Measurements from ENCODE around the gene MYH14. TPM values are rescaled to one million over a fixed set of nuclear protein-coding genes. Genes with fewer than 3 reads are reported as not detected.

The MYH14 gene
- polyA plus RNA-seq, 1 donor (not counting 4 experiments of a cell fraction or from before 2014, with no cell fraction given), result 0.20 TPM

GRCh38 chr19:50190439-50190891 is 13.0 kb upstream of the MYH14 start:
- H3K4me1 ChIP-seq (ENCODE audit: control insufficient read depth, extremely low read depth, insufficient read depth, low read length), result no peaks in the 10 kb centered on the region
- H3K36me3 ChIP-seq (ENCODE audit: control insufficient read depth in 2 of 2, extremely low read depth in 1 of 2, insufficient read depth in 2 of 2, low read length in 2 of 2), result no peaks in the 10 kb centered on the region
- H3K4me2 ChIP-seq (ENCODE audit: control insufficient read depth, extremely low read depth, insufficient read depth, low read depth, low read length), result no peak overlapping the region
- no peak overlapping the region for H3K27ac ChIP-seq (ENCODE audit: control insufficient read depth, insufficient read depth, low read length)
- TF ChIP-seq EZH2 (IDR thresholded peaks at IDR 0.05; ENCODE audit: low read length) (no peak), CTCF (optimal IDR thresholded peaks at IDR 0.05 in 1 of 3, IDR thresholded peaks at IDR 0.05 in 1 of 3, conservative IDR thresholded peaks at IDR 0.05 in 1 of 3; ENCODE audit: extremely low read depth in 1 of 3, insufficient read depth in 2 of 3, low read length in 3 of 3) (no peak)
- DNase-seq (ENCODE audit: low read depth, low spot score) (no peak), FAIRE-seq (no peak)
- H2AFZ ChIP-seq (ENCODE audit: control insufficient read depth, low read length), result no peak overlapping the region
- H3K9ac ChIP-seq (ENCODE audit: control insufficient read depth, extremely low read depth, insufficient read depth, low read length), result no peak overlapping the region
- no peaks in the 10 kb centered on the region for H3K79me2 ChIP-seq (ENCODE audit: control insufficient read depth, insufficient read depth, low read length)
- no peak overlapping the region for H3K4me3 ChIP-seq (ENCODE audit: control insufficient read depth in 2 of 3, extremely low read depth in 1 of 3, insufficient read depth in 2 of 3, low read depth in 1 of 3, low read length in 3 of 3)
- H3K9me3 ChIP-seq (ENCODE audit: control insufficient read depth, low read depth, low read length), result peaks cover 3% of the 10 kb centered on the region
- dilution Hi-C loops (cut with MboI; ENCODE audit: extremely low pct_ligation_motif_present, low sequenced_read_pairs), result no loop called here
- no peaks in the 10 kb centered on the region for H3K9me1 ChIP-seq (ENCODE audit: control insufficient read depth, extremely low read depth, insufficient read depth, low read length)
- no peaks in the 10 kb centered on the region for H4K20me1 ChIP-seq (ENCODE audit: control insufficient read depth, extremely low read depth, insufficient read depth, low read length)
- no peaks in the 10 kb centered on the region for H3K27me3 ChIP-seq (ENCODE audit: control insufficient read depth, extremely low read depth, insufficient read depth, low read length)

- DNase-seq (ENCODE audit: low read depth, low spot score), result no peak
- Histone ChIP-seq H4K20me1 (ENCODE audit: control insufficient read depth, extremely low read depth, insufficient read depth, low read length) (no peaks in the 10 kb centered on the region), H3K4me2 (ENCODE audit: control insufficient read depth, extremely low read depth, insufficient read depth, low read depth, low read length) (no peak overlapping the region), H3K9ac (ENCODE audit: control insufficient read depth, extremely low read depth, insufficient read depth, low read length) (no peak overlapping the region), H2AFZ (ENCODE audit: control insufficient read depth, low read length) (no peak overlapping the region), H3K36me3 (ENCODE audit: control insufficient read depth in 2 of 2, extremely low read depth in 1 of 2, insufficient read depth in 2 of 2, low read length in 2 of 2) (no peaks in the 10 kb centered on the region), H3K27ac (ENCODE audit: control insufficient read depth, insufficient read depth, low read length) (no peak overlapping the region), H3K9me1 (ENCODE audit: control insufficient read depth, extremely low read depth, insufficient read depth, low read length) (no peaks in the 10 kb centered on the region), H3K79me2 (ENCODE audit: control insufficient read depth, insufficient read depth, low read length) (no peaks in the 10 kb centered on the region), H3K9me3 (ENCODE audit: control insufficient read depth, low read depth, low read length) (peaks cover 3% of the 10 kb centered on the region), H3K4me3 (ENCODE audit: control insufficient read depth in 2 of 3, extremely low read depth in 1 of 3, insufficient read depth in 2 of 3, low read depth in 1 of 3, low read length in 3 of 3) (no peak overlapping the region), H3K27me3 (ENCODE audit: control insufficient read depth, extremely low read depth, insufficient read depth, low read length) (no peaks in the 10 kb centered on the region), H3K4me1 (ENCODE audit: control insufficient read depth, extremely low read depth, insufficient read depth, low read length) (no peaks in the 10 kb centered on the region)
- no peak for FAIRE-seq
- TF ChIP-seq CTCF (optimal IDR thresholded peaks at IDR 0.05 in 1 of 3, IDR thresholded peaks at IDR 0.05 in 1 of 3, conservative IDR thresholded peaks at IDR 0.05 in 1 of 3; ENCODE audit: extremely low read depth in 1 of 3, insufficient read depth in 2 of 3, low read length in 3 of 3) (no peak), EZH2 (IDR thresholded peaks at IDR 0.05; ENCODE audit: low read length) (no peak)
- dilution Hi-C loops (cut with MboI; ENCODE audit: extremely low pct_ligation_motif_present, low sequenced_read_pairs), result no loop called here
Observed at GRCh38 chr19:50191216-50191615, 12.2 kb upstream of the MYH14 start.
